Stimulated activated CD4-positive, alpha-beta T cell treated with anti-CD3 and anti-CD28 coated beads, Interleukin-4, amount 100 ng/mL, for 1 hour (primary cell): Measurements from ENCODE around the gene PRAMEF18.
"Not testable (repeated sequence)": the region's sequence is repeated elsewhere in the genome, so short reads cannot be mapped to it uniquely, and the experiment has no call there.

ENCODE experiments used
- DNase-seq: peaks from one replicate; pipeline ENCODE4 v3.0.0-alpha.2; 2020

Gene PRAMEF18, protein sequence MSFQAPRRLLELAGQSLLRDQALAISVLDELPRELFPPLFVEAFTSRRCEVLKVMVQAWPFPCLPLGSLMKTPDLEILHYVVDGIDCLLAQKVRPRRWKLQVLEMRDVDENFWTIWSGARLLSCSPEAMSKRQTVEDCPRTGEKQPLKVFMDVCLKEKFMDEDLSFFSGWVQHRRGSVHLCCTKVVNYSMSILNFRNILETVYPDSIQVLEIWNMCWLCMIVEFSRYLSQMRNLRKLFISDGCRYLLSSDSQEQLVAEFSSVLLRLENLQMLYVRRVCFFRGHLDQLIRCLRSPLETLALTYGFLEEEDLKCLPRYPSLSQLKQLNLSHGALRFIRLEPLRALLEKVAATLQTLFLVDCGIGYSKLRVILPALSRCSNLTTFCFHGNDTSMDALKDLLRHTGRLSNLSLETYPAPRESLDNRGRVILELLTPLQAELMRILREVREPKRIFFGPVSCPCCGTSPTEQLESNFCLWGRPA

GRCh38 chr1:13225675-13226204, at the start of gene PRAMEF18:
Gene PRAMEF18 (minus strand): TSS chr1:13226154. CDS start chr1:13226106, 48 bp downstream.
- not testable (repeated sequence) for DNase-seq

DNA sequence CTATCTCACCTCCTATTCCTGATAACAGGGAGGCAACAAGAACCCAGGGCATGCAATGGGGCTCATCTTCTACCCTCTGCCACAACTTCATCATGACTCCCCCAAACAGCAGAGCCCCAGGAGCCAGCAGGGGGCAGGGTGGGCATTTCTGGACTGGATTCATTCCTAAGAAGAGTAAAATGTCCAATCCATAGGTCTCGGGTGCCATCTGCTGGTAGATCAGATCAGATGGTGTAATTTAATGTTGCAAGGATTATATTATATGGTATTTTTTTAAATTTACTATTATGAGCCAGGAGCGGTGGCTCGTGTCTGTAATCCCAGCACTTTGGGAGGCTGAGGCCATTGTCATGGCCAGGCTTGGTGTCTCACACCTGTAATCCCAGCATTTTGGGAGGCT, 39.2 kb upstream of the PRAMEF18 start:
- DNase-seq: not testable (repeated sequence)

DNA sequence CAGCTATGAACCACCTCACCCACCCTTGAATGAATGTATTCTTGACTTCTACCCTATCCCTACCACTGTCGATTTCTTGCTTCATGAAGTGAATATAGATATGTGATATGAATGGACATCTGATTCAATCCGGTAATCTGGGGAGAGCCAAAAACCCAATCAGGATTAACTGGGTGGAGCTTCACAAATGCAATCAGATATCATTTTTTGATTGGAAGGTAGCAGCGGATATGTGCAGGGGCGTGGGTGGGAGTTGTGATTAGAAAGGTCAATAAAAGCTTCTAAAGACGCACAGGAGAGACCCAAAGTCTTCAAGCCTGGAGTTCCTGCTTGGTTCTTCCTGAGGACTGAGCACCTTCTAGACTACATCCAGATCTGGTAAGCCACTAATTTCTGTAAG, 27.9 kb upstream of the PRAMEF18 start, which contains the start of gene PRAMEF5:
Gene PRAMEF5, plus strand, starts transcription at position 301 of the 400 bp plus-strand sequence. CDS start 5,071 bp downstream, outside the sequence.
- not testable (repeated sequence) for DNase-seq

DNA sequence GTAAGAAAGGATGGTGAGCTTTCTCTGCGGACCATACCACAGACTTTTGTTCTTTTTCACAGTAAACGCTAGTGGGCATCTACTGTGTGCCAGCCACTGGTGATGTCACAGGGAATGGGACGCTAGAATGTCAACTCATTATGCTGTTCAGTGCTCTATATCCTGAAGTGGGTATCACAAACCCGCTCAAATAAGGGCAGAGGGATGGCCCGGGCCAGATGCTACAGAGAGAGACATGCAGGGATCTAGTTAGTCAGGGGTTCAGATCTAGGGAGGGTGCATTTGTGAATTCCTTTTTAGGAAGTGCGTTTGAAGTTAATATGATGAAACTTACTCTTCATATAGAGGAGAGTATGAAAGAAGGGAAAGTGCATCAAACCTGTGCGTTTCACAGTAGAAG, 21.2 kb upstream of the PRAMEF18 start:
- DNase-seq: not testable (repeated sequence)

DNA sequence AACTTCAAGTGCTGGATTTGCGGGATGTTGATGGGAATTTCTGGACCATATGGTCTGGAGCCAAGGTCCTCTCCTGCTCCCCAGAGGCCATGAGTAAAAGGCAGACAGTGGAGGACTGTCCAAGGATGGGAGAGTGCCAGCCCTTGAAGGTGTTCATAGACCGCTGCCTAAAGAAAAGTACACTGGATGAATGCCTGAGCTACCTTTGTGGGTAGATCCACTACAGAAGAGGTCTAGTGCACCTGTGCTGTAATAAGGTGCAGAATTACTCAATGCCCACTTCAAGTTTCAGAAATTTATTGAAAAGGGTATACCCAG, 20.6 kb upstream of the PRAMEF18 start:
- not testable (repeated sequence) for DNase-seq

DNA sequence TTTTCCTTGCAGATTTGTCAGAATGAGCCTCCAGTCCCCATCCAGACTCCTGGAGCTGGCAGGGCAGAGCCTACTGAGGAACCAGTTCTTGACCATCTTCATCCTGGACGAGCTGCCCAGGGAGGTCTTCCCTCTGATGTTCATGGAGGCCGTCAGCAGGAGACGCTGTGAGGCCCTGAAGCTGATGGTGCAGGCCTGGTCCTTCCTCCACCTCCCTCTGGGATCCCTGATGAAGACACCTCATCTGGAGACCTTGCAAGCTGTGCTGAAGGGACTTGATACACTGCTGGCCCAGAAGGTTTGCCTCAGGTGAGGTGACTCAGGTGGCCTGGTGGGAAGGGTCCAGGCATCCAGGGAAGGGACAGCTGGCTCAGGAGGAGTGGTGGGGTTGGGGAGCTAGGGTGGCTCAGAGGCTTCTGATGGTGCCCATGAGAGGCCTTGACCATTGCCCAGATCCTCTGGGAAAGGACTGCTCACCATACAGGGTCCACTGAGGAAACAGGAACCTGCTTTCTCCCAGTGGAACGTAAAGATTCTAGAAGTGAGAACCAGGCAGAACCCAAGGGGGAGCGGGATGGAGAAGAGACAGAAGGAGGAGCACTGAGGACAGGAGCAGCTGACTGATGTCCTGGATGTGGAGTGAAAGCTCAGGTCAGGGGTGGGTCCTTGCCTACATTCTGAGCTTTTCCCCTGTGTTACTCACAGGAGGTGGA, 20.0 kb upstream of the PRAMEF18 start:
- not testable (repeated sequence) for DNase-seq

GRCh38 chr1:13243536-13244263, 17.7 kb upstream of the PRAMEF18 start:
- not testable (repeated sequence) for DNase-seq

DNA sequence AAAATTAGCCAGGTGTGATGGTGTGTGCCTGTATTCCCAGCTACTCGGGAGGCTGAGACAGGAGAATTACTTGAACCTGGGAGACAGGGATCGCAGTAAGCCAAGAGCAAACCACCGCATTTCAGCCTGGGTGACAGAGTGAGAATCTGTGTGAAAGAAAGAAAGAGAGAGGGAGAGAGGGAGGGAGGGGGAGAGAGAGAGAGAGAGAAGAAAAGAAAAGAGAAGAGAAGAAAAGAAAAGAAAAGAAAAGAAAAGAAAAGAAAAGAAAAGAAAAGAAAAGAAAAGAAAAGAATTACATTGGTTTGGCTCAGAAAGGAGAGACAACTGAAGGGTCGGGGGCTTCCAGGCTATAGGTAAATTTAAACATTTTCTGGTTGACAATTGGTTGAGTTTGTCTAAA, 13.7 kb upstream of the PRAMEF18 start:
- not testable (repeated sequence) for DNase-seq

DNA sequence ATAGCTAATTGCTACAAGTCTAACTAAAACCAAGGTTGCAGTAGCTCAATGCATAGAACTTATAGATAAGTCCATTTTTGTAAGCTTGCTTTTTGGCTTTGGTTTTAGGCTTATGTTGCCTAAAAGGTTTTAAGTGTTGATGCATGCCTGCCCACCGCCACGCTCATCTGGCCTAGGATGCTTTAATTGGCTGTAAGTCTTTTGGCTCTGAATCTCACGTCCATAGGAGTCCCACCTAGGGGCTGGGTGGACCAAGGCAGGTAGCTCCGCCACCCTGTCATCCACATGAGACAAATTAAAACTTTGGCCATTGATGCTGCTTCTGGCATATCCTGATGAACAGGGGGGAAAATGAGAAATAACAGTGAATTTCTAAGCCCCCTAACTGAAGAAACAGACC, 11.6 kb upstream of the PRAMEF18 start:
- not testable (repeated sequence) for DNase-seq

DNA sequence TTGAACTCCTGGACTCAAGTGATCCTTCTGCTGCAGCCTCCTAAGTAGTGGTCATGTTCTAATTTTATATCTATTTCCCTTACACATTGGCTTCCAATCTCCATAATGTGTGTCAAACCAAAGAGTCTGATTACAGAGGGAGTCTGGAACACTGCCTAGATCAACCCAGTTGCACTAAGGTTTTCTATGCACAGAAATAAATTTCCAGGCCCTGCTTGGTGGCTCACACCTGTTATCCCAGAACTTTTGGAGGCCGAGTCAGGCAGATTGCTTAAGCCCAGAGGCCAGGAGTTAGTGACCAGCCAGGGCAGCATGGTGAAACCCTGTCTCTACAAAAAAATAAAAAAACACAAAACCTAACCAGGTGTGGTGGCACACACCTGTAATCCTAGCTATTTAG, 8.1 kb upstream of the PRAMEF18 start:
- not testable (repeated sequence) for DNase-seq

DNA sequence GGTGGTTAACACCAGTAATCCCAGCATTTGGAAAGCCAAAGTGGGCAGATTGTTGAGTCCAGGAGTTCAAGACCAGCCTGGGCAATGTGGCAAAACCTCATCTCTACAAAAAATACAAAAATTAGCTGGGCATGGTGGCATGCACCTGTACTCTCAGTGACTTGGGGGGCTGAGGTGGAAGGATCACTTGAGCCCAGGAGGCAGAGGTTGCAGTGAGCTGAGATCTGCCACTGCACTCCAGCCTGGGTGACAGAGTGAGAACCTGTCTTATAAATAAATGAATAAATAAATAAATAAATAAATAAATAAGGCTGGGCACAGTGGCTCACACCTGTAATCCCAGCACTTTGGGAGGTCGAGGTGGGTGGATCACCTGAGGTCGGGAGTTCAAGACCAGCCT, 6.1 kb upstream of the PRAMEF18 start:
- not testable (repeated sequence) for DNase-seq

GRCh38 chr1:13231061-13231750, 5.3 kb upstream of the PRAMEF18 start:
- DNase-seq: not testable (repeated sequence)

- not testable (repeated sequence) for DNase-seq
Observed at GRCh38 chr1:13230601-13231000, 4.6 kb upstream of the PRAMEF18 start.

- not testable (repeated sequence) for DNase-seq
Observed at GRCh38 chr1:13230096-13230495, 4.1 kb upstream of the PRAMEF18 start.

DNA sequence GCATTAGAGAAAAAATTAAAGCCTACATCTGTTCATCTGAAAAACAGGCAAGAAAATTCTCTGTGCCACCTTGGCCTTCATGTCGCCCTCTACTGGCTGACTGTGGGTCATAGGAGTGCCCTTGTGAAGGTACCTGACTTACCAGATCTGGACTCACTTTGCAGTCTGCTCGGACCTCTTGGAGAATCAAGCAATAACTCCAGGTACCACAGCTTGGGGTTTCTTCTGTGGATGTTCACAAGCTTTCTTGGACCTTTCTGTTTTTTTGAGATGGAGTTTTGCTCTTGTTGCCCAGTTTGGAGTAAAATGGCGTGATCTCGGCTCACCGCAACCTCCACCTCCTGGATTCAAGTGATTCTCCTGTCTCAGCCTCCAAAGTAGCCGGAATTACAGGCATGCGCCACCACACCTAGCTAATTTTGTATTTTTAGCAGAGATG, 2.4 kb upstream of the PRAMEF18 start:
- DNase-seq: peak; percentile 36

DNA sequence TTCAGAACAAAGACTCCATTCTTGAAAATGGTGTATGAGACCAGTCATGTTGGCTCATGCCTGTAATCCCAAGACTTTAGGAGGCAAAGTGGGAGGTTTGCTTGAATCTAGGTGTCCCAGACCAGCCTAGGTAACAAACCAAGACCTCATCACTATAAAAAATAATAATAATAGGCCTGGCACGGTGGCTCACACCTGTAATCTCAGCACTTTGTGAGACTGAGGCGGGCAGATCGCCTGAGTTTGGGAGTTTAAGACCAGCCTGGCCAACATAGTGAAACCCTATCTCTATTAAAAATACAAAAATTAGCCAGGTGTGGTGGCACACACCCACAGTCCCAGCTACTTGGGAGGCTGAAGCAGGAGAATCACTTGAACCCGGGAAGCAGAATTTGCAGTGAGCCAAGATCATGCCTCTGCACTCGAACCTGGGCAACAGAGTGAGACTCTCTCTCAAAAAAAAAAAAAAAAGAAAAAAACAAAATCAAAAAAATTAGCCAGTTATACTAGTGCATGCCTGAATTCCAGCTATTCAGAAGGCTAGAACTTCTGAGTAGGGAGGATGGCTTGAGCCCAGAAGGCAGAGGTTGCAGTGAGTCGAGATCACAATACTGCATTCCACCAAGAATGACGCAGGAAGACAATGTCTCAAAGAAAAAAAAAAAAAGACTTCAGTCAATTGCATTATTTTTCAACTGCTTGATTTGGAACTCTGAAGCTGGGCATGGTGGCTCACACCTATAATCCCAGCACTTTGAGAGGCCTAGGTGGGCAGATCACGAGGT, 1.5 kb upstream of the PRAMEF18 start:
- not testable (repeated sequence) for DNase-seq

DNA sequence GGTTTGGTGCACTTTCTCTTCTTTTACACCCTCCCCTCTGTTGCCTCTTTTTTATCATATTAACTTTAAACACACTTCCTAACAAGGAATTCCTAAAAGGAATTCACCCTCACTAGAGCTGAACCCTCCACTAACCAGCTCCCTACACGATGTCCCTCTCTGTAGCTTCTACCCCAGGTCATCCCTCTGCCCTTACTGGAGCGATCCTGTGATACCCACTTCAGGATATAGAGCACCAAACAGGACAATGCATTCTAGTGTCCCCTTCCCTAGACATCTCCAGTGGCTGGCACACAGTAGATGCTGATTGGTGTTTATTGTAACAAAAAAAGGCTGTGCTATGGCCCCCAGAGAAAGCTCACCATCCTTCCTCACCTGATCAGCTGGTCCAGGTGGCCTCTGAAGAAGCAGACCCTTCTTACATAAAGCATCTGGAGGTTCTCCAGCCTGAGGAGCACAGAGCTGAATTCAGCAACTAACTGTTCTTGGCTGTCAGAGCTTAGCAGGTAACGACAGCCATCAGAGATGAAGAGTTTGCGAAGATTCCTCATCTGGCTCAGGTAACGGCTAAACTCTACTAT, 1.4 kb downstream of the PRAMEF18 start:
- no peak for DNase-seq

- not testable (repeated sequence) for DNase-seq
Observed at GRCh38 chr1:13222788-13223187, 3.2 kb downstream of the PRAMEF18 start.

- not testable (repeated sequence) for DNase-seq
Observed at GRCh38 chr1:13219203-13219602, 6.8 kb downstream of the PRAMEF18 start.

- DNase-seq: not testable (repeated sequence)
Observed at GRCh38 chr1:13216619-13217018, 9.3 kb downstream of the PRAMEF18 start.

DNA sequence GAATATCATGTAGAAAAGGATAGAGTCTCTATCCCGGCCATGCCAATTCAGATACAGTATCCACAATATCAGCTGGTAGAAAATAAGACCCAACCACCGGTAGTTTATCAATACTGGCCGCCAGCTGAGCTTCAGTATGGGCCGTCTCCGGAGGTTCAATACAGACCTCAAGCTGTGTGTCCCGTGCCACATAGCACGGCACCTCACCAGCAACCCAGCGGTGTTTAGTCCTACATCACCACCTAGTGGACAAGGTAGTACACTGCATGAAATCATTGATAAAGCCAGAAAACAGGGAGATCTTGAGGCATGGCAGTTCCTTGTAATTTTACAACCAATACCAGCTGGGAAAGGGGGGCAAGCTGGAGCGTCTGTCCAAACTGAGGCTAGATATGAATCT, 17.2 kb downstream of the PRAMEF18 start:
- not testable (repeated sequence) for DNase-seq
